Fibroblast of pulmonary artery (primary cell): ENCODE data around the gene PLA2G12A.
"Not testable (repeated sequence)": the region's sequence is repeated elsewhere in the genome, so short reads cannot be mapped to it uniquely, and the experiment has no call there.

Experiments
- DNase-seq: peaks from one replicate; pipeline ENCODE4 v3.0.0-alpha.2; 2010; ENCODE audit warnings: low read depth
- H3K4me3 ChIP-seq: replicated peaks from 2 replicates; pipeline ENCODE4 v1.5.1; 2011; ENCODE audit warnings: low read depth, mild to moderate bottlenecking, control low read depth, low read length, moderate library complexity
- TF ChIP-seq, protein P1 (sequence below): IDR thresholded peaks from 2 replicates; pipeline ENCODE4 v1.5.1; 2011; ENCODE audit warnings: mild to moderate bottlenecking, control low read depth, low read length, inconsistent platforms; ENCODE audit errors: missing control alignments

PLA2G12A gene

DNA sequence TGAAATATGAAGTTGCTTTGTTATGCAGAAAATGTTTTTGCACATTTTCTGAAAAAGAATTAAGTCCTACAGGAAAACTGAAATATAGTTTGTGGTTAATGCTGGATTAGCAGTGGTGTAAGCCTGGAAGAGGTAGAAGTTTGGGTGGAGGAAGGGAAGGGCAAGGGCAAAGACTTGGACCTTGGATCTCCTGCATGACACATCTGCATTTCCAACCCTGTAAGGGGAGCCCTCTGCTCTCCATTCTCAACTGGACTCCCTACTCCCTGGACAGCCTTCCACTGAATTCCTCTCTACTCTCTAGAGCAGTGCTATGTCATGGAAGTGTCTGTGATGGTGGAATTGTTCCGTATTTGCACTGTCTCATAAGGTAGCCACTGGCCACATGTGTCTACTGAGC, 31.2 kb downstream of the PLA2G12A start:
- TF ChIP-seq, protein P1, sequence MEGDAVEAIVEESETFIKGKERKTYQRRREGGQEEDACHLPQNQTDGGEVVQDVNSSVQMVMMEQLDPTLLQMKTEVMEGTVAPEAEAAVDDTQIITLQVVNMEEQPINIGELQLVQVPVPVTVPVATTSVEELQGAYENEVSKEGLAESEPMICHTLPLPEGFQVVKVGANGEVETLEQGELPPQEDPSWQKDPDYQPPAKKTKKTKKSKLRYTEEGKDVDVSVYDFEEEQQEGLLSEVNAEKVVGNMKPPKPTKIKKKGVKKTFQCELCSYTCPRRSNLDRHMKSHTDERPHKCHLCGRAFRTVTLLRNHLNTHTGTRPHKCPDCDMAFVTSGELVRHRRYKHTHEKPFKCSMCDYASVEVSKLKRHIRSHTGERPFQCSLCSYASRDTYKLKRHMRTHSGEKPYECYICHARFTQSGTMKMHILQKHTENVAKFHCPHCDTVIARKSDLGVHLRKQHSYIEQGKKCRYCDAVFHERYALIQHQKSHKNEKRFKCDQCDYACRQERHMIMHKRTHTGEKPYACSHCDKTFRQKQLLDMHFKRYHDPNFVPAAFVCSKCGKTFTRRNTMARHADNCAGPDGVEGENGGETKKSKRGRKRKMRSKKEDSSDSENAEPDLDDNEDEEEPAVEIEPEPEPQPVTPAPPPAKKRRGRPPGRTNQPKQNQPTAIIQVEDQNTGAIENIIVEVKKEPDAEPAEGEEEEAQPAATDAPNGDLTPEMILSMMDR: no peak
- no peak for DNase-seq
- H3K4me3 ChIP-seq: no peak overlapping the region

DNA sequence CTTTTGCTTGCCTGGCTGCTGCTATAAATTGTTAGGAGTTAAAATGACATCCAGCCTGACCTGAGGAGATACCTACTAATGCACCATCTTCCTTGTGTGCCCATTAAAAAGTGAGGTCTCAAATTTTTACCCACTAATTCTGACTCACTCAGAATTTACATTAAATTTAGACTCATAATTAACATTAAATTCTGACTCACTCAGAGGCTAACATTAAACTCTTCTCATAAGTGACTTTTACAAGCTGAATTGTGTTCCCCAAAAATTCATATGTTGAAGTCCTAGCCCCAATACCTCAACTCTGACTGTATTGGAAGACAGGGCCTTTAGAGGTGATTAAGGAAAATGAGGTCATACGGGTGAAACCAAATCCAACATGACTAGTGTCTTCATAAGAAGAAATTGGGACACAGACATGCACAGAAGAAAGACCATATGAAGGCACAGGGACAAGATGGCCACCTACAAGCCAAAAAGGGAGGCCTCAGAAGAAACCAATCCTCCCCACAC, 38.4 kb downstream of the PLA2G12A start:
- TF ChIP-seq, protein P1: no peak
- DNase-seq: no peak
- no peak overlapping the region for H3K4me3 ChIP-seq

DNA sequence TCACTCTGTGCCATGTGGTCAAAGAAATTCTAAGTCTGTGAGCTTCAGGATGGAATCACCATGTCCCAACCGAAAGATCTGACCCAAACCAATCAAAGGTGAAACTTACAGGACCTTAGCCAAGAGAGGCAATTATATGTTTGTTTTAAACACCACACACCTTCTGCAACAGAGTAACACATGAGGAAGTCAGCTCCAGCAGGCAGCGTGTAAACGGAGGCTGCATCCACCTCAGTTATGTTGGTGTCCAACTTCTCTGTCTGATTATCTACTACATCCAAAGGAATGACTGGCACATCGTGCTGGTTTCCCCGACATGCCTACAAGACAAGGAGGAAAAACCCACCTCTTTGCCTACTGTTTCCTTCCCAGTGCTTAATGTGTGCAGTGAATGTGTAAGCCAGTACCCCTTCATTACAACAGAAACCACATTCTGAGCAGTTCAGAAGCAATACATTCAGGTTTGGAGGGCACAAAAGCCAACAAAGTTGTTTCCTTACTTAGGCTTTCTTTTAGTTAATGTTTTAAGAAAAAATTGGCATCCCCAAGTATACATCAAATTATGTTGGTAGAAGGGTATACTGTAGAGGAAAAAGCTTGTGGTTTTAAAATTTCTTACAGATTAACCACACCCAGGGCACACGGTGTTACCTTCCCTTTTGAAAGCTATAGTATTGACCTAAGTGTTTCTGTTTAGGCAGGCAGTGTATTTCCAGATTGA, 39.0 kb downstream of the PLA2G12A start:
- no peak for DNase-seq
- TF ChIP-seq, protein P1: no peak
- no peak overlapping the region for H3K4me3 ChIP-seq

DNA sequence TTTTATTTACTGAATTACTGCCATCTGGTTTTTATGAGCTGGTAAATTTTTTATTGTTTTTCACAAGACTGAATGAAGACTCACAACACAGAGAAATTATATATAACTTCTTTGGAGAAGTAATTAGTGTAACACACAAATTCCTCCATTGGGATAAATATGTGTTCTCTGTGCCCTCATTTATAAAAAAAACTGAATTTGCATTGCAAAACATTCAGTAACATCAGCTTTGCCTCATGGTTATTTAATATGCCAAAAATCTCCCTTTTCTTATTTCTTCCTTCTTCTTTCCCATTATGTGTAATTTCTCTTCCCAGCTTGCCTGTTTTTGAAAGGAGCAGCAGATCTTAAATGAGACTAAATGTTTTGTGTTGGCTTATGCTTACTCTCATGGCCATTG, 45.1 kb downstream of the PLA2G12A start:
- TF ChIP-seq, protein P1: no peak
- no peak for DNase-seq
- no peak overlapping the region for H3K4me3 ChIP-seq

DNA sequence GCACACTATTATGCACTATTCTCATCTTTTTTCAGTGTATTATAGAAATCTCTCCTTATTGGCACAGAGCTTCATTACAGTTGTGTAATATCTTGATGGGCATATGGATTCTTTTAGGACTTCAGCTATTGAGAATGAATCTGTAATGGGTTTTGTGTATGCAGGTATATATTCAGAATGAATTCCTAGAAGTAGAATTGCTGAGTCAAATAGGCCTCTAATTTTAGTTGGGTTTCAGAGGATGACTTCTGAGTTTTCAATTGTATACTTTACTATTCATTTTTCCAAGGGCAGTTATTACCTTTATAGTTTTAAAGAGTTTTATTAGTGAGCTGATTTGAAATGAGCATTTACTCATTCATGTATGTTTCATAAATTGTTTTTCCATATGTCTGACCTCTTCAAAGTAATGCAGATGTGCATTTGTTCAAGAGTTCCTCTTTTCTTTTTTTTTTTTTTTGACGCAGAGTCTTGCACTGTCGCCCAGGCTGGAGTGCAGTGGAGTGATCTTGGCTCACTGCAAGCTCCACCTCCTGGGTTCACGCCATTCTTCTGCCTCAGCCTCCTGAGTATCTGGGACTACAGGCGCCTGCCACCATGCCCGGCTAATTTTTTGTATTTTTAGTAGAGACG, 46.1 kb downstream of the PLA2G12A start:
- TF ChIP-seq, protein P1: no peak
- no peak for DNase-seq
- H3K4me3 ChIP-seq: no peak overlapping the region

DNA sequence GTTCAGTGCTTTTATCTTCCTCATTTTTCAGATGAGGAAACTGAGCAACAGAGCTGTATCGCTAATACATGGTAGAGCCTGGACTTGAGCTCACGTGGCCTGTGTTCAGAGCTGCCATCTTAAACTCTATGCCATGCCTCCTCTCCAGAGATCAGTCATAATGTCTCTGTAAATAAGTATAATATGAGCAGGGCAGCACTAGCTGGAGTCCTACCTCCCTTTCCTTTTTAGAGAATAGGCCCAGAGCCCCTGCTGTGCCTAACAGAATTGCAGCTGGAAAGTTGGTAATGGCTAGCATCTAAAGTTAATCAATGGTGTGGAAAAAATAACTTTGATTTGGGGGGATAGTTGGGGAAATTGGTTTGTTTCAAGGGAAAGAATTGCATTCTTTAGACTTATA, 47.0 kb downstream of the PLA2G12A start:
- DNase-seq: no peak
- TF ChIP-seq, protein P1: no peak
- no peak overlapping the region for H3K4me3 ChIP-seq

DNA sequence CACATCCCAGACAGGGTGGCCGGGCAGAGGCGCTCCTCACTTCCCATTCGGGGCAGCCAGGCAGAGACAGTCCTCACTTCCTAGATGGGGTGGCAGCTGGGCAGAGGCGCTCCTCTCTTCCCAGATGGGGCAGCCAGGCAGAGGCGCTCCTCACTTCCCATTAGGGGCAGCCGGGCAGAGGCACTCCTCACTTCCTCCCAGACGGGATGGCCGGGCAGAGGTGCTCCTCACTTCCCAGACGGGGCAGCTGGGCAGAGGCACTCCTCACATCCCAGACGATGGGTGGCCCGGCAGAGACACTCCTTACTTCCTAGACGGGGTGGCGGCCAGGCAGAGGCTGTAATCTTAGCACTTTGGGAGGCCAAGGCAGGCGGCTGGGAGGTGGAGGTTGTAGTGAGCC, 50.9 kb downstream of the PLA2G12A start:
- DNase-seq, H3K4me3 ChIP-seq: not testable (repeated sequence)

DNA sequence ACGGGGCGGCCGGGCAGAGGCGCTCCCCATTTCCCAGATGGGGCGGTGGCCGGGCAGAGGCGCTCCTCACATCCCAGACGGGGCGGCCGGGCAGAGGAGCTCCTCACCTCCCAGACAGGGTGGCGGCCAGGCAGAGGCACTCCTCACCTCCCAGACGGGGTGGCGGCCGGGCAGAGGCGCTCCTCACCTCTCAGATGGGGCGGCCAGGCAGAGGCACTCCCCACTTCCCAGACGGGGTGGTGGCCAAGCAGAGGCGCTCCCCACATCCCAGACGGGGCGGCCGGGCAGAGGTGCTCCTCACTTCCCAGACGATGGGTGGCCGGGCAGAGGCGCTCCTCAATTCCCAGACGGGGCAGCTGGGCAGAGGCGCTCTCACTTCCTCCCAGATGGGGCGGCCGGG, 51.4 kb downstream of the PLA2G12A start:
- not testable (repeated sequence) for H3K4me3 ChIP-seq, DNase-seq
